SJSA1 (cell line): ENCODE data around the gene NTF4. TPM values are rescaled to one million over a fixed set of nuclear protein-coding genes. Genes with fewer than 3 reads are reported as not detected.

ENCODE experiments used
- DNase-seq, 2 experiments: peaks; one replicate each; pipeline ENCODE4 v3.0.0-alpha.2; 2015 to 2020; ENCODE audit warnings: low spot score in 2 of 2, low read depth in 1 of 2
- H3K27ac ChIP-seq: fragments of 250-450 bp; sonication (Bioruptor Pico); 2 replicates; pipeline ENCODE4 v1.5.1; 2020; ENCODE audit warnings: mild to moderate bottlenecking, moderate library complexity
- H3K27me3 ChIP-seq: fragments of 250-450 bp; sonication (Bioruptor Pico); replicated peaks from 2 replicates; pipeline ENCODE4 v1.5.1; 2020; ENCODE audit warnings: mild to moderate bottlenecking, moderate library complexity
- H3K36me3 ChIP-seq: fragments of 250-450 bp; sonication (Bioruptor Pico); 2 replicates; pipeline ENCODE4 v1.5.1; 2020; ENCODE audit warnings: mild to moderate bottlenecking
- H3K4me1 ChIP-seq: fragments of 250-450 bp; sonication (Bioruptor Pico); replicated peaks from 2 replicates; pipeline ENCODE4 v1.6.1; 2021; ENCODE audit warnings: mild to moderate bottlenecking
- H3K4me3 ChIP-seq: fragments of 250-450 bp; sonication (Bioruptor Pico); 2 replicates; pipeline ENCODE4 v1.5.1; 2020; ENCODE audit warnings: mild to moderate bottlenecking
- H3K9me3 ChIP-seq: fragments of 250-450 bp; sonication (Bioruptor Pico); replicated peaks from 2 replicates; pipeline ENCODE4 v1.5.1; 2020; ENCODE audit warnings: mild to moderate bottlenecking
- total RNA-seq: library from RNA; depleted of rRNA; stranded (reverse); fragments of >200 nt; shearing (Covaris generic); gene quantifications from 2 replicates; pipeline ENCODE4 v1.2.3, GENCODE V29; 2014

NTF4 gene
- total RNA-seq, 1 experiment from 2014 or later = not detected

DNA sequence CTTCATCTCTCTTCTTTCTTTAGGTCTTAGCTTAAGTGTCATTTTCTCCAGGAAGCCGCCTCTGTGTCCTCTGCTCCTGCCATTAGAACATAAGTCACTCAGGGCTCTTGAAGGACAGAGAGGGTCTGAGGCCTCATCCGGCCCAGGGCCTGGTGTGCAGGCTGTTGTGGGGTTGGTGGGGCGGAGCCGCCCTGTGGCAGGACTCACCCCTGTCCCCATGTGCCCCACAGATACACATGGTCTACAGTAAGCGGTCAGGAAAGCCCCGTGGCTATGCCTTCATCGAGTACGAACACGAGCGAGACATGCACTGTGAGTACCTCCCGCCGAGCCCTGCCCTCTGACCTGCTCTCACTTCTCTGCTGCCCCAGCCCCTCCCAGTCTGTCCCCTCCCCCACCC, 36.5 kb upstream of the NTF4 start:
- Histone ChIP-seq H3K4me3 (no peak overlapping the region), H3K36me3 (peaks cover 91% of the 10 kb centered on the region), H3K4me1 (no peaks in the 10 kb centered on the region), H3K27me3 (no peaks in the 10 kb centered on the region), H3K27ac (no peak overlapping the region), H3K9me3 (no peaks in the 10 kb centered on the region)
- DNase-seq = no peak

GRCh38 chr19:49098795-49099194, 34.2 kb upstream of the NTF4 start:
- Histone ChIP-seq H3K4me1 (no peaks in the 10 kb centered on the region), H3K27ac (no peak overlapping the region), H3K9me3 (no peaks in the 10 kb centered on the region), H3K27me3 (no peaks in the 10 kb centered on the region), H3K4me3 (no peak overlapping the region), H3K36me3 (peaks cover 91% of the 10 kb centered on the region)
- DNase-seq = no peak

DNA sequence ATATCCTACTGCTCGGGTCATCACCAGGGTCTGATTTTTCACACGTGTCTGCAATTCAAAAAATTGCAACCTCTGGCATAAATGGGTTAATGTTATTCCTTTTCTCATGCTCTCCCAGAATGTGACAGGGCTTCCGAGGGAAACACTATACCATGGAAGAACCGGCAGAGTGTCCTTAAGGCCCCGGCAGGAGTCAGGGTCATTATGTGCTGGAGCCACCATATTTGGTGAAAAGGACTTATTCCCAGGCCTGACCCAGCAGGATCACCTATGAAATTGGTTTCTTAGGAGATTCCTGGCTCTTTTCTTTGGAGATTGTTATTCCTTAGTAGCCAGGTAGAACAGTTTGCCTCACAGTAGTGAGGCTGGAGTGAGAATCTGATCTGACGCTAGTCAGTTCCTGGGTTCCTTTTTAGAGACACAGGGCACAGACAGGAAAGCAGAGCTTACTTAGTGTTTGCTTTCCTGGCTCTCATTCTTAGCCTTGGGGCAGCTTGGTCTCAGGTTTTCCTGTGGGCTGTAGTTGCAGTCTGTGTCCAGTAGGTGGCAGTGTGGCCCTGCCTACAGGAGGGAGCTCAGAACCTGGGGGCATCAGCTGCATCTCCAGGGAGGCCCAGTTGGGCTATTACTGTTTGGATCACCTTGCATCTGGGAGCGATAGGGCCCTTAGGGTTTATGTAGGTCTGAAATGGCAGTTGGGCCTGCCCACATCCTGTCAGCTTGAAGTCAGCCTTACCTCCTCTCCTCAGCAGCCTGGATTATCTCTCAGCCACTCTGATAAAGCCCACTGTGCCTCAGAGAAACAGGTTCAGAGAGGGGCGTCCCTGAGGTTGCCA, 33.1 kb upstream of the NTF4 start:
- Histone ChIP-seq H3K36me3 (peaks cover 91% of the 10 kb centered on the region), H3K27me3 (no peaks in the 10 kb centered on the region), H3K4me3 (no peak overlapping the region), H3K27ac (no peak overlapping the region), H3K9me3 (no peaks in the 10 kb centered on the region), H3K4me1 (no peaks in the 10 kb centered on the region)
- peak; percentile 75 to 76 for DNase-seq

DNA sequence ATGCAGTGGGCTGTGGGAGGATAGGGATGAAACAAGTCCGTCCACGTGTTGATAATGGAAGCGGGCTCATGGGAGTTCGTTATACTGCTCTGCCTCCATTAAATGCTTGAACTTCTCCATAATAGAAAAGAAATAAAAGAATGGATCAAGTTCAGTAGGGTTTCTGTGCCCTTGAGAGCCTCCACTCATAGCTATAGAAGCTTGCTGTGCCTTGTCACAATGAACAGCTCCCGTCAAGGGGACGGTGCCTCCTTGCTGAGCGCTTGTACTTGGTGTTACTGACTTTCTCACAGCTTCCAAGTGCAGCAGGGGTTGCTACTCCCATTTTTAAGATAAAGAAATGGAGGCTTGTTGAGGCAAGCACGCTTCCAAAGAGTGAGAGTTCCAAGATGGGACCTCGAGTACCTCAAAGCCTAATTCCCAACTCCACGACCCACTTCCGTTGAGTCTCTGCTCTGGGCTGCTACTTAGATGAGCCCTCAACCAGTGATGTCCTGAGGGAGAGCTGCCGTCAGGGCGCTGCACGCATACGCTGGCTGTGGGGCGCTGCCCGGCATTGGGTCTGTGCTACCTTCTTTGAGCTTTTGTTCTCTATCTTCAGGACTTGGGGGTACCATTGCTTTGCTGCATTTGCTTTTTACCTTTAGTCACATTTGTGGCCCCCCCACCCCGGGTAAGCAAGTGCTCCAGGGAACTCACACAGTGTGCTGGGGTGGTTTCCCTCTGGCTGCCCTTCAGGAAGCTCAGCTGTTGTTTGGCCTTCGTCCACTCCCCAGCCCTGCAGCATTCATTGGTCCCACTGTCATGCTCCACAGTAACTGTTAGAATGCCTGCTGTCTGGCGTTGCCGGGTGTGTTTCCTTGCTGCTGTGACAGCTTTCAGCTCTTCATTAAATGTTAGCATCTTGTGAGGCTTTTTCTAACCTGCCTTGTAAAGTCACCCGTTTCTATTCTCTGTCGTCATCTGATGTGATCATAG, 30.2 kb upstream of the NTF4 start:
- Histone ChIP-seq H3K27me3 (no peaks in the 10 kb centered on the region), H3K9me3 (no peaks in the 10 kb centered on the region), H3K27ac (no peak overlapping the region), H3K4me3 (no peak overlapping the region), H3K36me3 (peaks cover 98% of the 10 kb centered on the region), H3K4me1 (no peaks in the 10 kb centered on the region)
- no peak for DNase-seq

- no peaks in the 10 kb centered on the region for H3K4me1 ChIP-seq
- no peak overlapping the region for H3K4me3 ChIP-seq
- no peaks in the 10 kb centered on the region for H3K9me3 ChIP-seq
- peaks cover 94% of the 10 kb centered on the region for H3K36me3 ChIP-seq
- H3K27ac ChIP-seq = no peak overlapping the region
- DNase-seq = no peak
- H3K27me3 ChIP-seq = no peaks in the 10 kb centered on the region
These were observed 28.1 kb upstream of the NTF4 start for GRCh38 chr19:49092686-49093085.

GRCh38 chr19:49091391-49092038, 26.9 kb upstream of the NTF4 start:
- Histone ChIP-seq H3K27ac (no peak overlapping the region), H3K36me3 (peaks cover 94% of the 10 kb centered on the region)
- no peak for DNase-seq

GRCh38 chr19:49086296-49086695, 21.7 kb upstream of the NTF4 start:
- Histone ChIP-seq H3K9me3 (no peaks in the 10 kb centered on the region), H3K27ac (no peak overlapping the region; the same call in 1 of the 2 replicates), H3K27me3 (no peaks in the 10 kb centered on the region), H3K4me3 (peak overlapping the region; percentile 81), H3K36me3 (peaks cover 56% of the 10 kb centered on the region), H3K4me1 (peaks cover 15% of the 10 kb centered on the region)
- no peak for DNase-seq

More at GRCh38 chr19:49091391-49092038, 26.9 kb upstream of the NTF4 start:
- no peaks in the 10 kb centered on the region for H3K27me3 ChIP-seq
- H3K4me3 ChIP-seq = no peak overlapping the region
- H3K9me3 ChIP-seq = no peaks in the 10 kb centered on the region
- peaks cover 7% of the 10 kb centered on the region for H3K4me1 ChIP-seq

DNA sequence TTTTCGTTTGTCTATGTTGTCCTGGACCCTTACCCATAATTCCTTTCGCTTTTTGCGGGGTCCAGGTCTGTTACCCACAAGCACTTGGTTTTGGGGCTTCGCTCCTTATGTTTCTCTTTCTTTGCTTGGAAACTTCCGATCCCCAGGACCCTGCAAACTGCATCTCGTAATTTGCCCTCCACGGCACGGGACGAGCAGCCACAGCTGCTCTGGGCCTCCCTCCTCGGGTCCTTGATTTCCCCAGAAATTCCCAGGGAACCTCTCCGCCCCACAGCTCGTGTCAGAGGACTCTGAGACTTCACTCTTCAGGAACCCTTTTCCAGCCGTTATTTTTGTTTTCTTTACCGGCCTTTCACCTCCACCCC, 21.2 kb upstream of the NTF4 start:
- Histone ChIP-seq H3K9me3 (no peaks in the 10 kb centered on the region), H3K27me3 (no peaks in the 10 kb centered on the region), H3K4me1 (peaks cover 15% of the 10 kb centered on the region), H3K36me3 (peaks cover 51% of the 10 kb centered on the region), H3K27ac (peak overlapping the region; percentile 53), H3K4me3 (peak overlapping the region; percentile 81)
- no peak for DNase-seq

- Histone ChIP-seq H3K36me3 (peaks cover 45% of the 10 kb centered on the region), H3K4me1 (peaks cover 15% of the 10 kb centered on the region), H3K9me3 (no peaks in the 10 kb centered on the region), H3K27ac (peak within 1 kb of the TSS; percentile 53), H3K27me3 (no peaks in the 10 kb centered on the region), H3K4me3 (peak within 1 kb of the TSS; percentile 81)
- DNase-seq = peak; percentile 99 to 100
These were observed 20.6 kb upstream of the NTF4 start, which contains the start of gene SNRNP70 for GRCh38 chr19:49085020-49085867. Gene SNRNP70, plus strand, starts transcription at chr19:49085451. Its CDS starts 964 bp downstream, at chr19:49086415.

- DNase-seq = no peak
- H3K27ac ChIP-seq = peak overlapping the region; percentile 11; the same call in 1 of the 2 replicates
- no peaks in the 10 kb centered on the region for H3K9me3 ChIP-seq
- H3K36me3 ChIP-seq = peaks cover 39% of the 10 kb centered on the region
- peak overlapping the region; percentile 81 for H3K4me3 ChIP-seq
- H3K4me1 ChIP-seq = peaks cover 15% of the 10 kb centered on the region
- no peaks in the 10 kb centered on the region for H3K27me3 ChIP-seq
These were observed 19.8 kb upstream of the NTF4 start for GRCh38 chr19:49084206-49085019.

DNA sequence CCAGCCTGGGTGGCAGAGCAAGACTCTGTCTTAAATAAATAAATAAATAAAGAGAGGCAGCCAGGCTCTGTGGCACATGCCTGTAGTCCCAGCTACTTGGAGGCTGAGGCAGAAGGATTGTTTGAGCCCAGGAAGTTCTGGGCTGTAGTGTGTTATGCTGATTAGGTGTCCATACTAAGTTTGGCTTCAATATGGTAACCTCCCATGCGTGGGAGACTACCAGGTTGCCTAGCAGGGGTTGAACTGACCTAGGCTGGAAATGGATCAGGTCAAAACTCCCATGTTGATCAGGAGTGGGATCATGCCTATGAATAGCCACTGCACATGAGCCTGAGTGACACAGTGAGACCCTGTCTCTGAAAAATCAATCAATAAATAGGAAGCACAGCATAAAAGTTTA, 16.7 kb upstream of the NTF4 start:
- no peak for DNase-seq
- Histone ChIP-seq H3K9me3 (no peaks in the 10 kb centered on the region), H3K27me3 (no peaks in the 10 kb centered on the region), H3K36me3 (peaks cover 10% of the 10 kb centered on the region), H3K4me3 (no peak overlapping the region), H3K4me1 (peaks cover 5% of the 10 kb centered on the region), H3K27ac (no peak overlapping the region)

- H3K4me1 ChIP-seq = peaks cover 4% of the 10 kb centered on the region
These were observed 15.8 kb upstream of the NTF4 start for GRCh38 chr19:49080392-49080791.

More at GRCh38 chr19:49080392-49080791, 15.8 kb upstream of the NTF4 start:
- Histone ChIP-seq H3K36me3 (peaks cover 1% of the 10 kb centered on the region), H3K9me3 (no peaks in the 10 kb centered on the region), H3K27me3 (no peaks in the 10 kb centered on the region), H3K27ac (no peak overlapping the region), H3K4me3 (no peak overlapping the region)
- DNase-seq = no peak
